ENCODE results near the gene ICOS. TPM values are rescaled to one million over a fixed set of nuclear protein-coding genes. Genes with fewer than 3 reads are reported as not detected.

The ICOS gene
- total and polyA plus RNA-seq, 2 of the 8 experiments (the other 6 are each of a cell fraction or from before 2014, with no cell fraction given), result not detected

- ChIA-PET CTCF (ENCODE audit: partially characterized antibody) (interaction anchor here (1.0 kb wide), 1 partner anchor 10 kb away, joined by 3 read pairs; no protein-coding TSS in a partner anchor), POLR2A (ENCODE audit: partially characterized antibody) (no interaction called here)
- DNase-seq (ENCODE audit: low read depth in 1 of 2, low spot score in 2 of 2), result no peak
- H3K23ac ChIP-seq (ENCODE audit: insufficient read length), result no peak overlapping the region
- no peak overlapping the region for H4K5ac ChIP-seq (ENCODE audit: insufficient read length, low read depth, low read length)
- TF ChIP-seq RFX5 (IDR thresholded peaks at IDR 0.05; ENCODE audit: borderline replicate concordance, low read depth, low read length), result no peak
- H3K23me2 ChIP-seq (ENCODE audit: low read depth, low read length), result no peaks in the 10 kb centered on the region
- H4K20me1 ChIP-seq (replicated peaks in 1 of 2; ENCODE audit: control insufficient read depth in 1 of 2, insufficient read depth in 2 of 2, low read length in 2 of 2), result no peaks in the 10 kb centered on the region
- H3K18ac ChIP-seq (ENCODE audit: extremely low read depth, low read length), result no peak overlapping the region
- no peak overlapping the region for H3K4me2 ChIP-seq (ENCODE audit: insufficient read depth in 1 of 2, low read depth in 2 of 2, low read length in 2 of 2)
- H3K4me3 ChIP-seq (ENCODE audit: extremely low read depth in 1 of 4, insufficient read depth in 2 of 4, low read depth in 3 of 4, low read length in 4 of 4), result no peak overlapping the region
- H3K56ac ChIP-seq (replicated peaks; ENCODE audit: insufficient read length, low read depth, low read length), result no peak overlapping the region
- no peak overlapping the region for H4K91ac ChIP-seq (replicated peaks; ENCODE audit: insufficient read length, low read length)
- no peak overlapping the region for H2BK5ac ChIP-seq (ENCODE audit: low read depth, low read length)
- H3K9me3 ChIP-seq (ENCODE audit: insufficient read depth in 2 of 2, low read depth in 1 of 2, low read length in 1 of 2), result no peaks in the 10 kb centered on the region
- 82% methylated on average over 1 of the region's 1 CpG; no CpG with 5 or more reads in 1 of the 2 experiments for WGBS, 2 experiments (ENCODE audit: extremely low coverage in 1 of 2, insufficient coverage in 1 of 2, insufficient read length in 1 of 2, insufficient replicate concordance in 2 of 2, low coverage in 1 of 2, low lambda C conversion rate in 2 of 2, missing lambda C conversion rate in 1 of 2)
- no peak overlapping the region for H3K4ac ChIP-seq (replicated peaks; ENCODE audit: insufficient read length, low read depth, low read length)
- H2BK12ac ChIP-seq (ENCODE audit: low read depth, low read length), result no peak overlapping the region
- no peak overlapping the region for H3K14ac ChIP-seq (ENCODE audit: insufficient read length)
- H3K79me1 ChIP-seq (ENCODE audit: low read depth, low read length), result no peaks in the 10 kb centered on the region
- no peak overlapping the region for H2AFZ ChIP-seq (ENCODE audit: low read length)
- no peak overlapping the region for H2BK120ac ChIP-seq (replicated peaks; ENCODE audit: low read depth, low read length)
- H3K79me2 ChIP-seq (ENCODE audit: control insufficient read depth in 1 of 2, insufficient read depth in 2 of 2, low read length in 2 of 2), result no peaks in the 10 kb centered on the region
- no peak overlapping the region for H4K8ac ChIP-seq (ENCODE audit: extremely low read depth, insufficient read depth, low read length)
- H3K36me3 ChIP-seq (ENCODE audit: control insufficient read depth in 2 of 4, insufficient read depth in 4 of 4, low read length in 3 of 4), result no peaks in the 10 kb centered on the region
- no peak overlapping the region for H3K9ac ChIP-seq (replicated peaks in 1 of 4; ENCODE audit: extremely low read depth in 1 of 4, low read depth in 3 of 4, low read length in 3 of 4)
- no peak overlapping the region for H2BK15ac ChIP-seq (ENCODE audit: low read length)
- H3K27ac ChIP-seq (ENCODE audit: low read depth, low read length), result no peak overlapping the region
- H2AK5ac ChIP-seq (ENCODE audit: low read depth, low read length), result no peak overlapping the region
- no peaks in the 10 kb centered on the region for H3K4me1 ChIP-seq (replicated peaks in 1 of 4; ENCODE audit: control insufficient read depth in 3 of 4, insufficient read depth in 4 of 4, low read length in 3 of 4)
- no peaks in the 10 kb centered on the region for H3K27me3 ChIP-seq (replicated peaks in 1 of 4; ENCODE audit: control insufficient read depth in 3 of 4, extremely low read depth in 1 of 4, insufficient read depth in 3 of 4, low read length in 3 of 4)
- no peak for FAIRE-seq
- H2BK20ac ChIP-seq (ENCODE audit: low read length), result no peak overlapping the region
These were observed 42.3 kb upstream of the ICOS start for GRCh38 chr2:203894262-203894661.

Measured in H1 (cell line).